H9 (cell line): ENCODE measurements around the gene CRYGS. TPM values are rescaled to one million over a fixed set of nuclear protein-coding genes. Genes with fewer than 3 reads are reported as not detected.

Experiments
- DNase-seq: peaks from one replicate; pipeline ENCODE4 v3.0.0-alpha.2; 2017
- H2AFZ ChIP-seq: one replicate; pipeline ENCODE4 v1.6.1; 2013; ENCODE audit warnings: mild to moderate bottlenecking, low read length, control low read depth, moderate library complexity
- H2AK5ac ChIP-seq: 2 replicates; pipeline ENCODE4 v1.6.1; 2013; ENCODE audit warnings: low read length, control low read depth, mixed read lengths; ENCODE audit not compliant: insufficient read length
- H2BK120ac ChIP-seq: one replicate; pipeline ENCODE4 v1.6.1; 2013; ENCODE audit warnings: low read depth, mild to moderate bottlenecking, low read length, control low read depth, inconsistent platforms; ENCODE audit not compliant: poor library complexity, severe bottlenecking
- H2BK12ac ChIP-seq: 2 replicates; pipeline ENCODE4 v1.6.1; 2013; ENCODE audit warnings: low read length, control low read depth, mixed read lengths, low read depth; ENCODE audit not compliant: insufficient read length
- H2BK15ac ChIP-seq: 2 replicates; pipeline ENCODE4 v1.6.1; 2013; ENCODE audit warnings: low read depth, low read length, control low read depth
- H2BK20ac ChIP-seq: one replicate; pipeline ENCODE4 v1.6.1; 2013; ENCODE audit warnings: low read depth, mild to moderate bottlenecking, low read length, control low read depth, inconsistent platforms; ENCODE audit not compliant: poor library complexity, severe bottlenecking
- H2BK5ac ChIP-seq: 2 replicates; pipeline ENCODE4 v1.6.1; 2013; ENCODE audit warnings: low read length, control low read depth, mixed read lengths; ENCODE audit not compliant: insufficient read length
- H3K14ac ChIP-seq: 2 replicates; pipeline ENCODE4 v1.6.1; 2013; ENCODE audit warnings: low read length, control low read depth; ENCODE audit not compliant: insufficient read depth
- H3K18ac ChIP-seq: 2 replicates; pipeline ENCODE4 v1.6.1; 2013; ENCODE audit warnings: low read depth, mild to moderate bottlenecking, mixed read lengths, low read length, control low read depth; ENCODE audit not compliant: insufficient read length
- H3K23ac ChIP-seq: 2 replicates; pipeline ENCODE4 v1.6.1; 2013; ENCODE audit warnings: low read length, control low read depth, mixed read lengths, low read depth; ENCODE audit not compliant: insufficient read length
- H3K23me2 ChIP-seq: 2 replicates; pipeline ENCODE4 v1.6.1; 2013; ENCODE audit warnings: low read depth, mild to moderate bottlenecking, mixed read lengths, low read length, control low read depth; ENCODE audit not compliant: insufficient read length, poor library complexity, severe bottlenecking
- H3K27ac ChIP-seq: 2 replicates; pipeline ENCODE4 v1.5.1; 2013; ENCODE audit warnings: low read length, control low read depth, mixed read lengths, low read depth; ENCODE audit not compliant: insufficient read length
- H3K27me3 ChIP-seq: 2 replicates; pipeline ENCODE4 v1.6.1; 2013; ENCODE audit warnings: low read length, control low read depth, inconsistent platforms; ENCODE audit not compliant: insufficient read depth
- H3K4ac ChIP-seq: 2 replicates; pipeline ENCODE4 v1.6.1; 2013; ENCODE audit warnings: low read depth, mild to moderate bottlenecking, control low read depth, inconsistent platforms, low read length, moderate library complexity
- H3K4me1 ChIP-seq: 2 replicates; pipeline ENCODE4 v1.6.1; 2013; ENCODE audit warnings: low read length, control low read depth, inconsistent platforms; ENCODE audit not compliant: insufficient read depth
- H3K4me2 ChIP-seq: 2 replicates; pipeline ENCODE4 v1.6.1; 2013; ENCODE audit warnings: low read length, control low read depth, mixed read lengths; ENCODE audit not compliant: insufficient read length, insufficient read depth
- H3K56ac ChIP-seq: 2 replicates; pipeline ENCODE4 v1.6.1; 2013; ENCODE audit warnings: low read depth, mild to moderate bottlenecking, mixed read lengths, low read length, control low read depth; ENCODE audit not compliant: insufficient read length
- H3K79me1 ChIP-seq: 2 replicates; pipeline ENCODE4 v1.6.1; 2013; ENCODE audit warnings: low read depth, mild to moderate bottlenecking, moderate library complexity, low read length, control low read depth, inconsistent platforms; ENCODE audit not compliant: insufficient read depth, poor library complexity, severe bottlenecking
- H3K79me2 ChIP-seq: 2 replicates; pipeline ENCODE4 v1.6.1; 2013; ENCODE audit warnings: low read length, control low read depth, inconsistent platforms; ENCODE audit not compliant: insufficient read depth
- H3K9ac ChIP-seq: 2 replicates; pipeline ENCODE4 v1.6.1; 2013; ENCODE audit warnings: low read length, control low read depth, mixed read lengths; ENCODE audit not compliant: insufficient read length; ENCODE audit errors: extremely low read depth
- H3K9me3 ChIP-seq: one replicate; pipeline ENCODE4 v1.6.1; 2013; ENCODE audit warnings: low read depth, low read length, inconsistent platforms; ENCODE audit not compliant: control insufficient read depth
- H3T11ph ChIP-seq: one replicate; pipeline ENCODE4 v1.6.1; 2013; ENCODE audit warnings: mild to moderate bottlenecking, low read length, control low read depth, inconsistent platforms
- H4K20me1 ChIP-seq: one replicate; pipeline ENCODE4 v1.6.1; 2013; ENCODE audit not compliant: control insufficient read depth, insufficient read length, insufficient read depth
- H4K5ac ChIP-seq: 2 replicates; pipeline ENCODE4 v1.6.1; 2013; ENCODE audit warnings: low read depth, mild to moderate bottlenecking, mixed read lengths, low read length, control low read depth; ENCODE audit not compliant: insufficient read length
- H4K8ac ChIP-seq: replicated peaks from 2 replicates; pipeline ENCODE4 v1.6.1; 2013; ENCODE audit warnings: low read length, control low read depth, mixed read lengths, low read depth; ENCODE audit not compliant: insufficient read length
- H4K91ac ChIP-seq: 2 replicates; pipeline ENCODE4 v1.6.1; 2013; ENCODE audit warnings: low read depth, mild to moderate bottlenecking, moderate library complexity, mixed read lengths, low read length, control low read depth; ENCODE audit not compliant: insufficient read length
- H3K27ac Mint-ChIP-seq, 3 experiments: 2 replicates in 2 of 3; 3 replicates in 1 of 3; pipeline ENCODE4 v1.8.0; 2020 to 2021; ENCODE audit warnings: mixed read lengths in 3 of 3, mild to moderate bottlenecking in 1 of 3, moderate library complexity in 1 of 3
- H3K27me3 Mint-ChIP-seq: 2 replicates; pipeline ENCODE4 v1.8.0; 2021; ENCODE audit warnings: low read depth, mild to moderate bottlenecking, moderate library complexity, mixed read lengths
- H3K36me3 Mint-ChIP-seq, 3 experiments: 2 replicates in 2 of 3; 3 replicates in 1 of 3; pipeline ENCODE4 v1.8.0; 2020 to 2021; ENCODE audit warnings: low read depth in 3 of 3, mixed read lengths in 3 of 3; ENCODE audit not compliant: insufficient read depth in 1 of 3
- H3K4me1 Mint-ChIP-seq, 2 experiments: 2 replicates each; pipeline ENCODE4 v1.8.0; 2020; ENCODE audit warnings: mixed read lengths in 2 of 2
- H3K4me3 Mint-ChIP-seq, 2 experiments: 2 replicates in 1 of 2; 3 replicates in 1 of 2; pipeline ENCODE4 v1.8.0; 2020 to 2021; ENCODE audit warnings: mild to moderate bottlenecking in 2 of 2, mixed read lengths in 2 of 2, moderate library complexity in 1 of 2
- H3K9me3 Mint-ChIP-seq, 2 experiments: 2 replicates in 1 of 2; 3 replicates in 1 of 2; pipeline ENCODE4 v1.8.0; 2020; ENCODE audit warnings: mild to moderate bottlenecking in 2 of 2, mixed read lengths in 2 of 2, moderate library complexity in 1 of 2
- WGBS: extraction: QIAGEN DNeasy Blood & Tissue Kit; methylation state at CpG from one replicate; pipeline ENCODE4 v1.1.7; 2013; ENCODE audit warnings: missing lambda C conversion rate, low lambda C conversion rate, mixed read lengths; ENCODE audit not compliant: insufficient read length; ENCODE audit errors: extremely low coverage; 5-methylcytosine and 5-hydroxymethylcytosine counted together
- total RNA-seq: library from RNA; stranded (reverse); gene quantifications from 2 replicates; pipeline ENCODE4 v1.2.1, GENCODE V29; 2021
- TF ChIP-seq, protein P1 (sequence below): fragments of 200-600 bp; sonication (generic); conservative IDR thresholded peaks from 3 replicates; pipeline ENCODE4 v1.8.0; 2021; ENCODE audit warnings: antibody characterized with exemption, mild to moderate bottlenecking

Gene CRYGS
- total RNA-seq, 1 experiment from 2014 or later = 1.0 TPM

DNA sequence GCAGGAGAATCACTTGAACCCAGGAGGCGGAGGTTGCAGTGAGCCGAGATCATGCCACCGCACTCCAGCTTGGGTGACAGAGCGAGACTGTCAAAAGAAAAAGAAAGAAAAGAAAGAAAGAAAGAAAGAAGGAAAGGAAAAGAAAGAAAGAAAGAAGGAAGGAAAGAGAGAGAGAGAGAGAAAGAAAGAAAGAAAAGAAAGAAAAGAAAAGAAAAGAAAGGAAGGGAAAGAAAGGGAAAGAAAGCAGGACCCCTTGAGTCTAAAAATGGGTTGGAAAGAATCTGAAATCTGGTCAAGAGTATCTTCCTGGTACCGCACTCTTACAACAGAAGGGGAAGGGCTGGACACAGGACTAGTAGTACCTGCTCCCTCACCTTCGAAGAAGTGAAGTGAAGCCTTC lies 19.6 kb downstream of the CRYGS start:
- Mint-ChIP-seq H3K27me3 (peaks cover 13% of the 10 kb centered on the region), H3K27ac (no peak overlapping the region), H3K4me1 (peaks cover 0 to 7% of the 10 kb centered on the region in 2 experiments; a peak in 2 of 4 replicates), H3K4me3 (no peak overlapping the region), H3K9me3 (peaks cover 0 to 2% of the 10 kb centered on the region in 2 experiments; a peak in 3 of 5 replicates), H3K36me3 (no peaks in the 10 kb centered on the region; a peak in 1 of 7 replicates)
- Histone ChIP-seq H3K23me2 (no peaks in the 10 kb centered on the region), H3K4me2 (no peak overlapping the region), H3K4me1 (no peaks in the 10 kb centered on the region), H3K79me1 (no peaks in the 10 kb centered on the region), H4K91ac (no peak overlapping the region), H3K56ac (no peak overlapping the region), H3K4ac (no peak overlapping the region), H3K27me3 (no peaks in the 10 kb centered on the region), H2BK120ac (no peak overlapping the region), H4K8ac (no peak overlapping the region), H2BK15ac (no peak overlapping the region), H3K9ac (no peak overlapping the region), H3K79me2 (no peaks in the 10 kb centered on the region), H2AK5ac (no peak overlapping the region), H2BK5ac (no peak overlapping the region), H2BK12ac (no peak overlapping the region), H3T11ph (no peak overlapping the region), H3K9me3 (no peaks in the 10 kb centered on the region), H4K20me1 (no peaks in the 10 kb centered on the region), H3K23ac (no peak overlapping the region), H3K27ac (no peak overlapping the region), H2AFZ (no peak overlapping the region), H3K14ac (no peak overlapping the region), H3K18ac (no peak overlapping the region), H4K5ac (no peak overlapping the region), H2BK20ac (no peak overlapping the region)
- WGBS = no CpG with 5 or more reads among the region's 6 CpGs
- DNase-seq = no peak
- TF ChIP-seq, protein P1, sequence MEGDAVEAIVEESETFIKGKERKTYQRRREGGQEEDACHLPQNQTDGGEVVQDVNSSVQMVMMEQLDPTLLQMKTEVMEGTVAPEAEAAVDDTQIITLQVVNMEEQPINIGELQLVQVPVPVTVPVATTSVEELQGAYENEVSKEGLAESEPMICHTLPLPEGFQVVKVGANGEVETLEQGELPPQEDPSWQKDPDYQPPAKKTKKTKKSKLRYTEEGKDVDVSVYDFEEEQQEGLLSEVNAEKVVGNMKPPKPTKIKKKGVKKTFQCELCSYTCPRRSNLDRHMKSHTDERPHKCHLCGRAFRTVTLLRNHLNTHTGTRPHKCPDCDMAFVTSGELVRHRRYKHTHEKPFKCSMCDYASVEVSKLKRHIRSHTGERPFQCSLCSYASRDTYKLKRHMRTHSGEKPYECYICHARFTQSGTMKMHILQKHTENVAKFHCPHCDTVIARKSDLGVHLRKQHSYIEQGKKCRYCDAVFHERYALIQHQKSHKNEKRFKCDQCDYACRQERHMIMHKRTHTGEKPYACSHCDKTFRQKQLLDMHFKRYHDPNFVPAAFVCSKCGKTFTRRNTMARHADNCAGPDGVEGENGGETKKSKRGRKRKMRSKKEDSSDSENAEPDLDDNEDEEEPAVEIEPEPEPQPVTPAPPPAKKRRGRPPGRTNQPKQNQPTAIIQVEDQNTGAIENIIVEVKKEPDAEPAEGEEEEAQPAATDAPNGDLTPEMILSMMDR = no peak
